Omental fat pad (tissue), 4 donors: Measurements from ENCODE around the gene ACAP2. TPM values are rescaled to one million over a fixed set of nuclear protein-coding genes. Genes with fewer than 3 reads are reported as not detected.
"Not testable (repeated sequence)": the region's sequence is repeated elsewhere in the genome, so short reads cannot be mapped to it uniquely, and the experiment has no call there.

Source experiments
- ATAC-seq: fragments of 150-250 bp; one replicate; pipeline ENCODE4 v1.9.1; 2016; ENCODE audit warnings: mild to moderate bottlenecking, moderate library complexity; ENCODE audit not compliant: low FRiP score
- DNase-seq: peaks from one replicate; pipeline ENCODE4 v3.0.0-alpha.2; 2019; ENCODE audit warnings: low spot score
- CTCF ChIP-seq, 3 donors: fragments of 450-650 bp; IDR thresholded peaks; one replicate each; pipeline ENCODE4 v1.5.1; 2016 to 2017; ENCODE audit warnings: antibody characterized with exemption in 3 of 3, mild to moderate bottlenecking in 3 of 3, moderate library complexity in 2 of 3
- total RNA-seq, 4 donors: library from RNA; depleted of rRNA; stranded (reverse); fragments of >200 nt; gene quantifications; one replicate each; pipeline ENCODE4 v1.1.0, GENCODE V29; 2016

ACAP2 gene
- total RNA-seq, 4 donors from 2014 or later, result 41.6 to 76.1 (median 44.5) TPM

GRCh38 chr3:195296662-195297061, 146.2 kb downstream of the ACAP2 start:
- TF ChIP-seq CTCF (IDR thresholded peaks at IDR 0.05), result no peak
- no peak for DNase-seq
- no peak for ATAC-seq

GRCh38 chr3:195291121-195291520, 151.7 kb downstream of the ACAP2 start:
- TF ChIP-seq CTCF (IDR thresholded peaks at IDR 0.05), result no peak
- DNase-seq, result no peak
- ATAC-seq, result no peak

- DNase-seq, ATAC-seq: not testable (repeated sequence)
Observed at GRCh38 chr3:195290643-195291042, 152.2 kb downstream of the ACAP2 start.

- TF ChIP-seq CTCF (IDR thresholded peaks at IDR 0.05), result no peak
- DNase-seq (no peak), ATAC-seq (no peak)
Observed at GRCh38 chr3:195286115-195286872, 156.5 kb downstream of the ACAP2 start.

GRCh38 chr3:195285372-195285771, 157.4 kb downstream of the ACAP2 start:
- DNase-seq (no peak), ATAC-seq (no peak)
- TF ChIP-seq CTCF (IDR thresholded peaks at IDR 0.05), result no peak

GRCh38 chr3:195284842-195285241, 158.0 kb downstream of the ACAP2 start:
- ATAC-seq (no peak), DNase-seq (no peak)
- no peak for TF ChIP-seq CTCF (IDR thresholded peaks at IDR 0.05)

GRCh38 chr3:195282961-195283360, 159.9 kb downstream of the ACAP2 start:
- DNase-seq (no peak), ATAC-seq (no peak)
- TF ChIP-seq CTCF (IDR thresholded peaks at IDR 0.05), result no peak
